Immature natural killer cell (primary cell): ENCODE measurements around the gene ZNF615. TPM values are rescaled to one million over a fixed set of nuclear protein-coding genes. Genes with fewer than 3 reads are reported as not detected.
"Not testable (repeated sequence)": the region's sequence is repeated elsewhere in the genome, so short reads cannot be mapped to it uniquely, and the experiment has no call there.

Source experiments
- DNase-seq, 3 donors: peaks; one replicate each; pipeline ENCODE4 v3.0.0; 2022; ENCODE audit warnings: mixed read lengths in 1 of 3
- H3K27ac Mint-ChIP-seq, 6 donors: one replicate each; pipeline ENCODE4 v1.8.0; 2020; ENCODE audit warnings: mixed read lengths in 6 of 6, mild to moderate bottlenecking in 5 of 6, inconsistent platforms in 4 of 6, moderate library complexity in 3 of 6
- H3K27me3 Mint-ChIP-seq, 3 donors: one replicate each; pipeline ENCODE4 v1.8.0; 2020 to 2021; ENCODE audit warnings: low read depth in 3 of 3, mild to moderate bottlenecking in 3 of 3, mixed read lengths in 3 of 3, moderate library complexity in 3 of 3, inconsistent platforms in 1 of 3
- H3K36me3 Mint-ChIP-seq, 3 donors: one replicate each; pipeline ENCODE4 v1.8.0; 2020; ENCODE audit warnings: mixed read lengths in 3 of 3, inconsistent platforms in 2 of 3, mild to moderate bottlenecking in 2 of 3
- H3K4me1 Mint-ChIP-seq, 2 donors: one replicate each; pipeline ENCODE4 v1.8.0; 2020; ENCODE audit warnings: inconsistent platforms in 2 of 2, mild to moderate bottlenecking in 2 of 2, mixed read lengths in 2 of 2, moderate library complexity in 1 of 2
- H3K4me3 Mint-ChIP-seq, 5 donors: one replicate each; pipeline ENCODE4 v1.8.0; 2020; ENCODE audit warnings: mild to moderate bottlenecking in 5 of 5, mixed read lengths in 5 of 5, inconsistent platforms in 3 of 5, moderate library complexity in 3 of 5
- H3K9me3 Mint-ChIP-seq, 6 donors: one replicate each; pipeline ENCODE4 v1.8.0; 2020; ENCODE audit warnings: mild to moderate bottlenecking in 6 of 6, mixed read lengths in 6 of 6, inconsistent platforms in 4 of 6, moderate library complexity in 3 of 6
- polyA plus RNA-seq, 3 donors: library from polyadenylated mRNA; unstranded; fragments of 300-500 nt; fragmentation: Illumina TruSeq; gene quantifications; one replicate each; pipeline ENCODE4 v1.2.3, GENCODE V29; 2021

Gene ZNF615
- polyA plus RNA-seq, 3 donors from 2014 or later = 4.1 to 9.8 (median 8.9) TPM

DNA sequence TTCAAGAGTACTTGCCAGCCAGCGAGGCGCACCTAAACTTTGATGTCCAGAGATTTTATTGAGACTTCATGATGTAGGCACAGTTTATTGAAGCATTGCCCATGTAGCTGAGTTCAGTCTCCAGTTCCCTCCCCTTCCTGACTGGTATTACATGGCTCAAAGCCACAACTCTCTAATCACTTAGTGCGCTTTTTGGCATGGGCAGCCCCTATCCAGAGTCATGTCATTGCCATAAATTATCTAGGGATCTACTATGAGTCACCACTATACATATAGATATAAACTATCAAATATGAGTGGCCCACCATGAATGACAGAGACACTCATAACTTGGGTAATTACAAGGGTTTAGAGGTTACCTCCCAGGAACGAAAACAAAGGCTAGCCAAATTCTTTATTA lies 12.5 kb upstream of the ZNF615 start:
- no peak for DNase-seq
- Mint-ChIP-seq H3K36me3 (peaks cover 92 to 95% (median 93%) of the 10 kb centered on the region in 3 donors), H3K9me3 (peaks cover 58 to 98% (median 90%) of the 10 kb centered on the region in 6 donors)

GRCh38 chr19:52010674-52011073 lies 2.7 kb upstream of the ZNF615 start:
- Mint-ChIP-seq H3K9me3 (peaks cover 12 to 51% (median 32%) of the 10 kb centered on the region in 6 donors), H3K4me3 (no peak overlapping the region), H3K4me1 (peaks cover 19 to 27% of the 10 kb centered on the region in 2 donors), H3K27ac (no peak overlapping the region), H3K27me3 (peaks cover 2 to 9% (median 4%) of the 10 kb centered on the region in 3 donors), H3K36me3 (peaks cover 18 to 25% (median 23%) of the 10 kb centered on the region in 3 donors)
- DNase-seq = no peak

More for the DNA sequence above, 12.5 kb upstream of the ZNF615 start:
- no peak overlapping the region for H3K4me3 Mint-ChIP-seq
- no peak overlapping the region for H3K27ac Mint-ChIP-seq
- H3K4me1 Mint-ChIP-seq = peaks cover 0 to under 1% of the 10 kb centered on the region in 2 donors
- peaks cover 0 to 7% (median 1%) of the 10 kb centered on the region in 3 donors for H3K27me3 Mint-ChIP-seq

GRCh38 chr19:52007451-52007805 lies 583 bp downstream of the ZNF615 start:
- Mint-ChIP-seq H3K27me3 (peaks cover 2 to 8% (median 4%) of the 10 kb centered on the region in 3 donors), H3K27ac (peak overlapping the region; percentile 93 to 98 (median 96)), H3K4me1 (peaks cover 19 to 27% of the 10 kb centered on the region in 2 donors), H3K9me3 (peaks cover 7 to 33% (median 12%) of the 10 kb centered on the region in 6 donors), H3K4me3 (peak overlapping the region; percentile 93 to 98 (median 96)), H3K36me3 (peaks cover 20 to 33% (median 32%) of the 10 kb centered on the region in 3 donors)
- no peak for DNase-seq

- peaks cover 0 to 7% (median 3%) of the 10 kb centered on the region in 3 donors for H3K27me3 Mint-ChIP-seq
- H3K4me1 Mint-ChIP-seq = no peaks in the 10 kb centered on the region
- H3K4me3 Mint-ChIP-seq = no peak overlapping the region
- no peak overlapping the region for H3K27ac Mint-ChIP-seq
- peaks cover 53 to 70% (median 63%) of the 10 kb centered on the region in 3 donors for H3K36me3 Mint-ChIP-seq
- peaks cover 68 to 94% (median 91%) of the 10 kb centered on the region in 6 donors for H3K9me3 Mint-ChIP-seq
- no peak for DNase-seq
These were observed 13.9 kb downstream of the ZNF615 start for GRCh38 chr19:51994048-51994644.

GRCh38 chr19:51993422-51993821 lies 14.6 kb downstream of the ZNF615 start:
- H3K9me3 Mint-ChIP-seq = peaks cover 64 to 94% (median 91%) of the 10 kb centered on the region in 6 donors
- peaks cover 0 to 2% of the 10 kb centered on the region in 2 donors for H3K4me1 Mint-ChIP-seq
- H3K27ac Mint-ChIP-seq = no peak overlapping the region
- peaks cover 55 to 68% (median 61%) of the 10 kb centered on the region in 3 donors for H3K36me3 Mint-ChIP-seq
- peaks cover 0 to 6% (median 3%) of the 10 kb centered on the region in 3 donors for H3K27me3 Mint-ChIP-seq
- no peak for DNase-seq
- H3K4me3 Mint-ChIP-seq = no peak overlapping the region

GRCh38 chr19:51986309-51987291 lies 21.4 kb downstream of the ZNF615 start, which contains the start of gene ZNF350:
Gene ZNF350, minus strand, starts transcription at chr19:51986840. Its CDS starts 12,480 bp downstream, at chr19:51974360.
- peak within 1 kb of the TSS; percentile 90 to 97 (median 95) for H3K27ac Mint-ChIP-seq
- H3K36me3 Mint-ChIP-seq = peaks cover 40 to 51% (median 49%) of the 10 kb centered on the region in 3 donors
- H3K27me3 Mint-ChIP-seq = peaks cover 6 to 11% (median 9%) of the 10 kb centered on the region in 3 donors
- H3K4me3 Mint-ChIP-seq = peak within 1 kb of the TSS; percentile 93 to 98 (median 97)
- peaks cover 20 to 49% of the 10 kb centered on the region in 2 donors for H3K4me1 Mint-ChIP-seq
- DNase-seq = peak; percentile 88 to 90 (median 89)
- peaks cover 26 to 71% (median 63%) of the 10 kb centered on the region in 6 donors for H3K9me3 Mint-ChIP-seq

- Mint-ChIP-seq H3K27me3 (peaks cover 6 to 8% (median 7%) of the 10 kb centered on the region in 3 donors), H3K27ac (no peak overlapping the region), H3K9me3 (peaks cover 19 to 77% (median 64%) of the 10 kb centered on the region in 6 donors), H3K4me3 (no peak overlapping the region), H3K4me1 (peaks cover 24 to 60% of the 10 kb centered on the region in 2 donors), H3K36me3 (peaks cover 56 to 71% (median 66%) of the 10 kb centered on the region in 3 donors)
- DNase-seq = no peak
These were observed 24.6 kb downstream of the ZNF615 start for GRCh38 chr19:51983361-51983760.

GRCh38 chr19:51980926-51981325 lies 27.1 kb downstream of the ZNF615 start:
- H3K9me3 Mint-ChIP-seq = peaks cover 22 to 85% (median 72%) of the 10 kb centered on the region in 6 donors
- H3K27me3 Mint-ChIP-seq, H3K27ac Mint-ChIP-seq, H3K4me3 Mint-ChIP-seq, DNase-seq: not testable (repeated sequence)
- H3K4me1 Mint-ChIP-seq = peaks cover 13 to 53% of the 10 kb centered on the region in 2 donors
- H3K36me3 Mint-ChIP-seq = peaks cover 71 to 86% (median 80%) of the 10 kb centered on the region in 3 donors

DNA sequence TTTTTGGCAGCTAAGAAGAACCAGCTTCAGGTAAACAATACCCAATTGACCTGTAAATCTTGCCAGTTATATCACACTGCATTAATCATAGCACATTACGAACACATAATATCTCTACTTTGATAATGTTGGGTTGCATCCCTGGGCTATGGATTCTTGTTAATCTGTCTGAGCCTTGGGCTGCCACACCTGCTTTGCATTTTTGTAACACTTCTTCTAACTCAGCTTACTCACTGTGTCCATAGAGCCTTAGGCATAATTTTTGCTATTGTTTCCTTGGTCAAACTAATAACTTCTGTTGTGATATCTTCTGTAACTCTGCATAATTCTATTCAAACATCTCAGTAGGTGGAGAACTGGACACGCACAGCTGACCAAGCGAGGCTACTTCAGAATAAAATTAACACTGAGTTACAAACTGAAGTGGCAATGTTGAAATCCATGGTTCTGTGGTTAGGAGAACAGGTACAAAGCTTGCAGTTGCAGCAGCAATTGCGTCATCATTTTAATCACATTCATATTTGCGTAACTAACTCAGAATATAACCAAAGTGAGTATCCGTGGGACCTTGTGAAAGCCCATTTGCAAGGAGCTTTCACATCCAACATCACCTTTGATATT lies 27.8 kb downstream of the ZNF615 start:
- peaks cover 68 to 84% (median 82%) of the 10 kb centered on the region in 3 donors for H3K36me3 Mint-ChIP-seq
- DNase-seq = no peak
- peaks cover 0 to 3% (median 0%) of the 10 kb centered on the region in 3 donors for H3K27me3 Mint-ChIP-seq
- no peak overlapping the region for H3K4me3 Mint-ChIP-seq
- peaks cover 9 to 46% of the 10 kb centered on the region in 2 donors for H3K4me1 Mint-ChIP-seq
- peaks cover 22 to 92% (median 74%) of the 10 kb centered on the region in 6 donors for H3K9me3 Mint-ChIP-seq
- no peak overlapping the region for H3K27ac Mint-ChIP-seq

DNA sequence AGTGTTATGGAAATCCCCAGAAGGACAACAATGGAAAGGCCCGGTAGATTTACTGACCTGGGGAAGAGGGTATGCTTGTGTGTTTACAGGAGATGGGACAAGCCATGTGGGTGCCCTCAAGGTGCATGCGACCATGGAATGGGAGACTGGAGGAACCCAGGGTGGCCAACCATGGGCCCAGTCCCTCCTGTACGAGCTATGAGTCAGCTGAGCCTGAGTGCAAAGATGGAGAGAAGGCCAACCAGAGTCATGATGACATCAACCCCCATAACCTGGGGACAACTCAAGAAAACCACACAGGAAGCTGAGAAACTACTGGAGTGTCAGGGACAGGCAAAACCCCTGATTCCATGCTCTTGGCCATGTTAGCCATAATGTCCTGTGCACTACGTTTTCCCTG lies 29.1 kb downstream of the ZNF615 start:
- H3K4me3 Mint-ChIP-seq = peak overlapping the region in 1 of 5 donors; percentile 1
- no peak overlapping the region for H3K27ac Mint-ChIP-seq
- H3K36me3 Mint-ChIP-seq = peaks cover 78 to 90% (median 88%) of the 10 kb centered on the region in 3 donors
- peaks cover 30 to 97% (median 82%) of the 10 kb centered on the region in 6 donors for H3K9me3 Mint-ChIP-seq
- no peak for DNase-seq
- H3K4me1 Mint-ChIP-seq = peaks cover 6 to 40% of the 10 kb centered on the region in 2 donors
- H3K27me3 Mint-ChIP-seq = peaks cover 0 to 3% (median 0%) of the 10 kb centered on the region in 3 donors

- DNase-seq = no peak
- H3K27ac Mint-ChIP-seq = no peak overlapping the region
- peaks cover 44 to 98% (median 86%) of the 10 kb centered on the region in 6 donors for H3K9me3 Mint-ChIP-seq
- peaks cover 6 to 30% of the 10 kb centered on the region in 2 donors for H3K4me1 Mint-ChIP-seq
- H3K27me3 Mint-ChIP-seq = peaks cover 0 to 3% (median 2%) of the 10 kb centered on the region in 3 donors
- H3K36me3 Mint-ChIP-seq = peaks cover 81 to 91% (median 89%) of the 10 kb centered on the region in 3 donors
- no peak overlapping the region for H3K4me3 Mint-ChIP-seq
These were observed 30.7 kb downstream of the ZNF615 start for GRCh38 chr19:51977346-51977745.

GRCh38 chr19:51976852-51977251 lies 31.2 kb downstream of the ZNF615 start:
- H3K36me3 Mint-ChIP-seq = peaks cover 83 to 92% (median 91%) of the 10 kb centered on the region in 3 donors
- peaks cover 6 to 26% of the 10 kb centered on the region in 2 donors for H3K4me1 Mint-ChIP-seq
- no peak overlapping the region for H3K27ac Mint-ChIP-seq
- H3K27me3 Mint-ChIP-seq = peaks cover 0 to 3% (median 2%) of the 10 kb centered on the region in 3 donors
- no peak overlapping the region for H3K4me3 Mint-ChIP-seq
- H3K9me3 Mint-ChIP-seq = peaks cover 49 to 100% (median 89%) of the 10 kb centered on the region in 6 donors
- DNase-seq = no peak

GRCh38 chr19:51975787-51976186 lies 32.2 kb downstream of the ZNF615 start:
- DNase-seq, H3K27ac Mint-ChIP-seq, H3K27me3 Mint-ChIP-seq, H3K4me3 Mint-ChIP-seq: not testable (repeated sequence)
- peaks cover 53 to 100% (median 91%) of the 10 kb centered on the region in 6 donors for H3K9me3 Mint-ChIP-seq
- H3K36me3 Mint-ChIP-seq = peaks cover 83 to 92% (median 91%) of the 10 kb centered on the region in 3 donors
- H3K4me1 Mint-ChIP-seq = peaks cover 6 to 19% of the 10 kb centered on the region in 2 donors
